Urothelium cell line (cell line): Measurements from ENCODE around the gene FAM222A.
"Not testable (repeated sequence)": the region's sequence is repeated elsewhere in the genome, so short reads cannot be mapped to it uniquely, and the experiment has no call there.

Experiments
- DNase-seq: peaks from one replicate; pipeline ENCODE4 v3.0.0; 2011; ENCODE audit warnings: low spot score, mixed read lengths
- FAIRE-seq: peaks from 2 replicates; lab custom pipeline; 2011; peaks lifted over from hg19 to GRCh38; lab: Jason Lieb, UNC

Gene FAM222A

GRCh38 chr12:109693653-109694600 is 19.7 kb upstream of the FAM222A start:
- no peak for DNase-seq
- FAIRE-seq = no peak

- DNase-seq, FAIRE-seq: not testable (repeated sequence)
These were observed 19.0 kb upstream of the FAM222A start for GRCh38 chr12:109694629-109695028.

- no peak for FAIRE-seq
These were observed 18.2 kb upstream of the FAM222A start for GRCh38 chr12:109695416-109695815.

GRCh38 chr12:109695961-109696461 is 17.6 kb upstream of the FAM222A start:
- DNase-seq = no peak
- no peak for FAIRE-seq

More at GRCh38 chr12:109695416-109695815, 18.2 kb upstream of the FAM222A start:
- DNase-seq = no peak

GRCh38 chr12:109696485-109697269 is 16.9 kb upstream of the FAM222A start:
- DNase-seq (peak; percentile 54), FAIRE-seq (no peak)

GRCh38 chr12:109697270-109697553 is 16.4 kb upstream of the FAM222A start:
- no peak for FAIRE-seq
- no peak for DNase-seq

- FAIRE-seq = no peak
These were observed 15.7 kb upstream of the FAM222A start for GRCh38 chr12:109697877-109698468.

GRCh38 chr12:109698820-109699219 is 14.8 kb upstream of the FAM222A start:
- FAIRE-seq (no peak), DNase-seq (no peak)

More at GRCh38 chr12:109697877-109698468, 15.7 kb upstream of the FAM222A start:
- no peak for DNase-seq

- DNase-seq = no peak
- no peak for FAIRE-seq
These were observed 12.6 kb upstream of the FAM222A start for GRCh38 chr12:109701064-109701463.

GRCh38 chr12:109702111-109702841 is 11.3 kb upstream of the FAM222A start:
- DNase-seq = peak; percentile 21
- FAIRE-seq = no peak

- no peak for FAIRE-seq
- DNase-seq = no peak
These were observed 9.9 kb upstream of the FAM222A start for GRCh38 chr12:109703684-109704083.

- no peak for DNase-seq
- no peak for FAIRE-seq
These were observed 9.1 kb upstream of the FAM222A start for GRCh38 chr12:109704371-109705098.

- DNase-seq = no peak
- no peak for FAIRE-seq
These were observed 8.3 kb upstream of the FAM222A start for GRCh38 chr12:109705291-109705690.

GRCh38 chr12:109706398-109706746 is 7.3 kb upstream of the FAM222A start:
- FAIRE-seq = no peak
- no peak for DNase-seq

- FAIRE-seq (no peak), DNase-seq (no peak)
These were observed 6.7 kb upstream of the FAM222A start for GRCh38 chr12:109706747-109707469.

GRCh38 chr12:109707470-109707821 is 6.2 kb upstream of the FAM222A start:
- FAIRE-seq (no peak), DNase-seq (no peak)

- no peak for DNase-seq
- no peak for FAIRE-seq
These were observed 4.7 kb upstream of the FAM222A start for GRCh38 chr12:109708939-109709338.

GRCh38 chr12:109709401-109709991 is 4.1 kb upstream of the FAM222A start:
- DNase-seq (no peak), FAIRE-seq (no peak)

- DNase-seq = no peak
- no peak for FAIRE-seq
These were observed 3.3 kb upstream of the FAM222A start for GRCh38 chr12:109710205-109710746.
